NCI-H146 (cell line): ENCODE measurements around the gene OTOG.

Experiments used
- DNase-seq: peaks from one replicate; lab custom pipeline; 2025; lab: John Stamatoyannopoulos, UW

OTOG gene

DNA sequence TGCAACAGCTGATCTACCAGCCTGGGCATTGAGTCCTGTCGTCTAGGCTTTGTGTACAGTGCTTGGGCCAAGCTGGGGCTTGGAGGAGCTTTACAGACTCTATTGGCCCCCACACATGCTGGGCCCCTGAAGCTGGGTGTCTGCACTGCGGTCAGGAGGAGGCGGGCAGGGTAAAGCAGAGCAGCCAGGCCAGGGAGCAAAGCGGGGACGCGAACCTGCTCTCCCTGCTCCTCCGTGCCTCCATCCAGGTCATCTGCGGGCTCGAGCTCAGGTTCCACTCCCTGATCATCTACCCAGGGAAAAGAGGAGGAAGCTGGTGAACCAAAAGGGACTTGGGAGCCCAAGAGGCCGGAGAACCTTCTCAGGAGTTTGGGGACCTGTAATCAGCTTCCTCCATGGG is 29.9 kb upstream of the OTOG start:
- no peak for DNase-seq

- DNase-seq: no peak
Measured at GRCh38 chr11:17518366-17518765, 28.7 kb upstream of the OTOG start.

- peak; percentile 93 for DNase-seq
Measured at GRCh38 chr11:17519061-17519885, 27.8 kb upstream of the OTOG start.

- no peak for DNase-seq
Measured at GRCh38 chr11:17521106-17521900, 25.8 kb upstream of the OTOG start.

- no peak for DNase-seq
Measured at GRCh38 chr11:17522655-17523054, 24.4 kb upstream of the OTOG start.

DNA sequence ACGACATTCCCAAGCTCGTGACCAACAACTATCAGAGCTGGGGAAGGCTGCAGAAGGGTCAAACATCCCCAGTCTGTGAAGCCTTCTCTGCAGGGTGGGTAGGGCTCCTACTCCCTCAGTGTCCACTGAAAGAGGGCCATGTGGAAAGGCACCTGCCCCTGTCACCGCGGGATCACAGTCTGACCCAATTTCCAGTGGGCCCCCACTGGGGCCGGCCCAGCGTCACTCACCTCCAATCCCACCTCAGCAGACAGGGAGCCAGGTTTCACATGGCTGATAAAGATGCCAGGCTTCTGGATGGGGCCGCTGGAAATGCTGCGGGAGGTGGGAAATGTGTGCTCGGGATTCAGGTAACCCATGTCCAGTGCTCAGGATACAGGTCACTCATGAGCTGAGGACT is 22.8 kb upstream of the OTOG start:
- DNase-seq: no peak

DNA sequence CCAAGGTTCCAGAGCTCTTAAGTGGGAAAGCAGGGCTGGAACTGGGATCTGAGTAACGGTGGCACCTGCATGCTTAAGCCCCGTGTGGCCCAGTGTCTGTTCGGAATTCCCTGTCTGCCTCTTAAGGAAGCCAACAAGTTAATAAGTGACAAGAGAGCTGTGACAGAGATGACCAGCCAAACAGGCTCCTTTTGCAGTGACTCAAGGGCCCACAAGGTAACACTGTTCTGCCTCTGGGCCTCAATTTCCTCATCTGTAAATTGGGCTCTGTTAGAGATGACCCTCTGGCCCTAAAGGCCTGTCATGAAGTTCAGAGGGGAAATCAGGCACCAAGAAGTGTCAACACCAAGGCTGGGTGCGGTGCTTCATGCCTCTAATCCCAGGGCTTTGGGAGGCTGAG is 21.5 kb upstream of the OTOG start:
- DNase-seq: no peak

GRCh38 chr11:17526326-17526725 is 20.7 kb upstream of the OTOG start:
- DNase-seq: no peak

- no peak for DNase-seq
Measured at GRCh38 chr11:17526931-17527627, 20.0 kb upstream of the OTOG start.

GRCh38 chr11:17527628-17527995 is 19.4 kb upstream of the OTOG start:
- DNase-seq: no peak

GRCh38 chr11:17528181-17528691 is 18.8 kb upstream of the OTOG start:
- DNase-seq: peak; percentile 68

DNA sequence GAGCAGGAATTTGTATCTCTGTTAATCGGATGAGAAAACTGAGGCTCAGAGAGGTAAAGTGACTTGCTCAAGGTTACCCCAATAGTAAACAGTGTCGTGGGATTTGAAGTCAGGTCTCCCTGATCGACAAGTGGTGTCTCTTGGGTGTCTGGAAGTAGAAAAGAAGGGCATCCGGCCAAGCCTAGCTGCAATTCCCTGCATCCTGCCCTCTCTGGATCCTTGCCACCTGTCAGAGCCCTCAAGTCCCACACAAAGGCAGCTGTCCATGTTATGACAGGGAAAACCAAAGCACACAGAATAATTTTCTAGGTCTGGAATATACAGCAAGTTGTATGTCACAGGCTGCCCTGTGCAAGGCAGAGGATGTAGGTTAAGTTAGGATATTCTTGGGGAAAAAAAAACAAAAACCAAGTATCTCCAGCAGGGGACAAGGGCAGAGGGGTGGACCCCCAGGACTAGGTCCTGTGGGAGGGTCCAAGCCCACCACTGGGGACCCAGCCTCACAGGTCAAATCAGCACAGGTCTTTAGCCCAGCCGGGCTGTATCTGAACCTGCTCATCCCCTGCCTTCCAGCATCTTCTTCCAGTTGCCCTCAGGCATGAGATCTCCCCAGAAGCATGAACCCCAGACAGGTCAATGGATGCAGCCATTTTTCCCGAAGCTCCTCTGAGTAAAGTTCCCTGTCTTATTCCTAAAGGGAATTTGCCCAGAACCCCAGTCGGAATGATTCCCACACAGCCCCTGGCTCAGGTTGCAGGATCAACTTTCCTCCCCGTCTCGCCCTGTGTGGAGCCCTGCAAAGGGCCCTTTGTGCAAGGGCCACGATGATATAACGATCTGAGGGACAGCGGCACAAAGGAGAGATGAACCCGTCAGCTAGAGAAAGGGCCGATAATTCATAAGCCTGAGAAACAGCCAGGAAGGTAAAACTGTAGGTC is 17.9 kb upstream of the OTOG start:
- DNase-seq: no peak

DNA sequence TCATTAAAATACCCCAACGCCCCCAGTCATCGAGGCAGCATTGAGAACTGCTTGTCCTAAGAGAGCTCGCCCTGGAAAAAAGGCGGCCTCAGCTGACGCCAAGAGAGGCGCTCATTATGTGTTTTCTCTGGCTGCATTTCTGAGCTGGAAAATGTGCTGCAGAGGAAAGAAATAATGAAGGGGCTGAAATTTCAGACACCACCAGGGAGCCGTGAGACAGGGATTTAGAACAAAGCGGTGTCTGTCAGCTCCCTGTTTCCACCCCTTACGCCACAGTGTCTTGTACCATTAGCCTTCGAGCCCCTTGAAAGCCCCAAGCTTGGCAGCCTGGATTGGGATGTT is 17.2 kb upstream of the OTOG start:
- no peak for DNase-seq

- DNase-seq: peak; percentile 95
Measured at GRCh38 chr11:17531071-17531600, 15.9 kb upstream of the OTOG start.

DNA sequence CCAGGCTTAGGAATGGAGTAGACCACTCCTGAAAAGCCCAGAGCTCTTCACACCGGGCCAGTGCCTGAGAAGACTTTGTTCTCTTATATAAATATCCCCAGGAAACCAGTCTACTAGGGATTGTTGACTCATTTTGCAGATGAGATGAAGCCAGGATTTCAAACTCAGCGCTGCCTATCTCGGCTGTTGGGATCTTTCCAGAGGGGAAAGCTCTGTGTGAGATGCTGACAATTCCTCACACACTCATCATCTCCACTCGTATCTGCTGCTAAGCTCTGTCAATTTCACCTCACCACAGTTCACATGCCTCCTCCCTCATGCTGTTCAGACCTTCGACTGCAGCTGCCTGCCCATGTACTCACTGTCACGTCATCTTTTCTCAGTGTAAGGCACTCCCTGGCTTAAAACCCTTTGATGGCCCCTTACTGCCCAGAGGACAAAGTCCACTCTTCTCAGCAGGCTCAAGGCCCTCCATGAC is 15.4 kb upstream of the OTOG start:
- DNase-seq: peak; percentile 74

GRCh38 chr11:17532784-17533183 is 14.3 kb upstream of the OTOG start:
- no peak for DNase-seq

- DNase-seq: no peak
Measured at GRCh38 chr11:17533341-17533740, 13.7 kb upstream of the OTOG start.

DNA sequence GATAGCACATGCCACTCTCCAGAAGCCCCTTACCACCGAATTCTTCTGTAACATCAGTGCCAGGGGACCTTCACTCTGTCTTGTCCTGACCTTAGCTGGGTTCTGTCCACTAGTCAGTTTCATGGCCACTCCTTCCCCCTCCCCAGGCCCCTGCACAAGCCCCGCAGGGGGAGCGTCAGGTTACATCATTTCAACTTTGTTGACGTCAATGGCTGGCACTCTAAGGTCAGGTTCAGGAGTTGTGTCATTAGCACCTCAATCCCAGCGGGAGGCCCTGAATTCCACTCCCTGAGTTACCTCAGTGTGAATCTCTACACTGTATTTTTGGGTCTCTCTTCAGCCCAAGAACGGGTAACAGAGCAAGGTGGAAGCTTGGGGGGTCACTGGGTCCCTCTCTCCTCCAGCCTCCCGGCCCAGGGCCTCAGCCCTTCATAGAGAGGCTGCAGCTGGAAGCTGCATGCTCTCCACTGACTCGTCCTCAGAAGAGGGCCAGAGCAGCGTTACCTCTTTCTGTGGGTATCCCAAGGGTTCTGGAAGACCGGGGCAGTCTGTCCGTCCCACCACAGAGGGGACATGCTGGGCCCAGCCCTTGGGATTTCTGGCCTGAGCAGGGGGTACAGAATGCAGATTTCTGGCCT is 13.2 kb upstream of the OTOG start:
- peak; percentile 21 for DNase-seq

GRCh38 chr11:17535488-17535887 is 11.6 kb upstream of the OTOG start:
- DNase-seq: no peak

DNA sequence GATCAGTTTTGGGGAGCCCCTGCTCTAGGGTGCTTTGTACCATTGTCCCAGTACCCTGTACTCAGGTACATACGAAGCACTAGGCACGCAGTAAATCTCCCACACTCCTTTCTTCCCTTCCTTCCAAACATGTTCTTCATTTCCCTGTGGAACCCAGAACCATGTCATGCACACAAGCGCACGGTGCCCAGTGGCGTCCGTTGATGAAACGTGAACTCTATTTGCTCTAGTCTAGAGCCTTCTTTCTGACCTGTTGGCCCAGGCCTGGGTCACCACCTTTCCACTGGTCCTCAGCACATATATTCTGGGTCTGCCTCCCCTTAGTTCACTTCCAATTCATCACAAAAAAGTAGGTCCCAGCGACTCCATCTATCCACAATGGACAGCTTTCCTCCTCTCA is 9.8 kb upstream of the OTOG start:
- DNase-seq: no peak

DNA sequence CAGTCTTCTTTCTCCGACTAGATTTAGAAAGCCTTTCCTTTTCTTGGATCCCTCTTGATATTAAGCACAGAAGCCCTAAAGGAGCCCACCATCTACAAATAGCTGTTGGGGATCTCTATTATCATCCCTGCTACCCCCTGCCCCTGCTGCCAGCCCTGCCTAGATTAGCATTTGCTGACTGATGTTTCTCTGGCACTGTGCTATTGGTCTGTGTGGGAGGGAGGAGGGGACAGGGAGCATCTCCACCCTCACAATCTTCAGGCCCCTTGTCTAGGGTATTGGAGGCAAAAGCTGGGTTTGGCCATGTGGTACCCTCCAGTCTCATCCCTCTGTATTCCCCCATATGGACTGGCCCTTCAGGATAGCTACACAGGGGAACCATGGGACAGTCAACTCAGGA is 9.0 kb upstream of the OTOG start:
- DNase-seq: no peak
